HepG2 (cell line): ENCODE data around the gene CRYAB. TPM values are rescaled to one million over a fixed set of nuclear protein-coding genes. Genes with fewer than 3 reads are reported as not detected.

Source experiments
- ATF1 ChIP-seq: IDR thresholded peaks from 2 replicates; pipeline ENCODE4 v1.6.1; 2016; ENCODE audit warnings: mild to moderate bottlenecking, control low read depth
- EP300 ChIP-seq, 3 experiments: sonication (generic) in 1 of 3; formaldehyde crosslinking in 1 of 3; IDR thresholded peaks; 2 replicates each; pipeline versions ENCODE4 v1.5.1 to v1.6.1; 2011 to 2020; ENCODE audit warnings: low read depth in 2 of 3, low read length in 2 of 3, borderline replicate concordance in 1 of 3, improper control_type of control experiment in 1 of 3, mild to moderate bottlenecking in 1 of 3, missing genetic modification reagents in 1 of 3, moderate library complexity in 1 of 3
- GFI1 ChIP-seq: sonication (generic); formaldehyde crosslinking; IDR thresholded peaks from 2 replicates; pipeline ENCODE4 v1.5.0; 2020; ENCODE audit warnings: missing genetic modification reagents, mild to moderate bottlenecking, borderline replicate concordance
- HNRNPLL ChIP-seq: fragments of 200-400 bp; formaldehyde crosslinking; IDR thresholded peaks from 2 replicates; pipeline ENCODE4 v1.6.1; 2017; ENCODE audit warnings: mild to moderate bottlenecking, low read depth, low read length; ENCODE audit not compliant: poor library complexity, severe bottlenecking
- MBD4 ChIP-seq: IDR thresholded peaks from 2 replicates; pipeline ENCODE4 v1.6.1; 2012; ENCODE audit warnings: low read length, inconsistent platforms, borderline replicate concordance
- MBNL3 ChIP-seq: fragments of 250-450 bp; sonication (Bioruptor Pico); conservative IDR thresholded peaks from 2 replicates; pipeline ENCODE4 v1.8.0; 2022; ENCODE audit warnings: mild to moderate bottlenecking, inconsistent platforms
- MEIS2 ChIP-seq: sonication (generic); formaldehyde crosslinking; IDR thresholded peaks from 2 replicates; pipeline ENCODE4 v1.9.0; 2021; ENCODE audit warnings: mild to moderate bottlenecking, missing genetic modification reagents
- MLX ChIP-seq: IDR thresholded peaks from 2 replicates; pipeline ENCODE4 v1.6.1; 2016
- NR2F6 ChIP-seq, 2 experiments: IDR thresholded peaks; 2 replicates each; pipeline ENCODE4 v1.6.1; 2016; ENCODE audit warnings: antibody characterized with exemption in 1 of 2, mild to moderate bottlenecking in 1 of 2
- NR3C1 ChIP-seq: sonication (generic); formaldehyde crosslinking; IDR thresholded peaks from 2 replicates; pipeline ENCODE4 v1.4.0; 2020; ENCODE audit warnings: missing genetic modification reagents
- PLRG1 ChIP-seq: fragments of 450-650 bp; conservative IDR thresholded peaks from 2 replicates; pipeline ENCODE4 v1.6.1; 2016
- SAP130 ChIP-seq: IDR thresholded peaks from 2 replicates; pipeline ENCODE4 v1.6.1; 2016; ENCODE audit warnings: low read depth
- ZFP36L1 ChIP-seq: sonication (generic); formaldehyde crosslinking; IDR thresholded peaks from 2 replicates; pipeline ENCODE4 v1.8.0; 2022; ENCODE audit warnings: mild to moderate bottlenecking, missing genetic modification reagents, moderate library complexity
- ZNF17 ChIP-seq: sonication (generic); formaldehyde crosslinking; IDR thresholded peaks from 2 replicates; pipeline ENCODE4 v1.5.0; 2020; ENCODE audit warnings: mild to moderate bottlenecking, missing genetic modification reagents
- ZNF296 ChIP-seq: sonication (generic); formaldehyde crosslinking; conservative IDR thresholded peaks from 2 replicates; pipeline ENCODE4 v1.5.0; 2020; ENCODE audit warnings: mild to moderate bottlenecking, missing genetic modification reagents
- ZNF646 ChIP-seq: sonication (generic); formaldehyde crosslinking; IDR thresholded peaks from 2 replicates; pipeline ENCODE4 v1.9.0; 2021; ENCODE audit warnings: mild to moderate bottlenecking, missing genetic modification reagents
- ZNF720 ChIP-seq: sonication (generic); formaldehyde crosslinking; IDR thresholded peaks from 2 replicates; pipeline ENCODE4 v1.4.0; 2020; ENCODE audit warnings: missing genetic modification reagents
- ZNF75D ChIP-seq: sonication (generic); formaldehyde crosslinking; IDR thresholded peaks from 2 replicates; pipeline ENCODE4 v1.8.1; 2023; ENCODE audit warnings: missing genetic modification reagents, mild to moderate bottlenecking, borderline replicate concordance
- ZNF790 ChIP-seq: sonication (generic); formaldehyde crosslinking; IDR thresholded peaks from 2 replicates; pipeline ENCODE4 v1.8.0; 2022; ENCODE audit warnings: missing genetic modification reagents, mild to moderate bottlenecking, borderline replicate concordance
- ZNF792 ChIP-seq: IDR thresholded peaks from 2 replicates; pipeline ENCODE4 v1.6.1; 2016
- ZNF83 ChIP-seq: sonication (generic); formaldehyde crosslinking; IDR thresholded peaks from 2 replicates; pipeline ENCODE4 v1.4.0; 2020; ENCODE audit warnings: missing genetic modification reagents, mild to moderate bottlenecking, borderline replicate concordance
- polyA plus RNA-seq, 8 experiments: library from polyadenylated mRNA; depleted of rRNA in 3 of 8; stranded (reverse) in 7 of 8; unstranded in 1 of 8; fragments of >200 nt; fragmentation: Illumina TruSeq in 4 of 8; extraction: Trizol in 4 of 8; gene quantifications; 2 replicates each; pipeline versions ENCODE4 v1.2.1 to v1.2.3, GENCODE V29; 2011 to 2016; ENCODE audit warnings: low read depth in 4 of 8, missing spikeins in 1 of 8, mixed read lengths in 1 of 8; ENCODE audit not compliant: insufficient read depth in 1 of 8
- total RNA-seq, 5 experiments: library from RNA; depleted of rRNA; stranded (reverse); fragments of >200 nt; fragmentation: Illumina TruSeq; extraction: Trizol; gene quantifications; 2 replicates each; pipeline ENCODE4 v1.2.3, GENCODE V29; 2016; ENCODE audit warnings: low read depth in 1 of 5
- TF ChIP-seq, protein P1 (sequence below): sonication (generic); formaldehyde crosslinking; conservative IDR thresholded peaks from 2 replicates; pipeline ENCODE4 v1.4.0; 2020; ENCODE audit warnings: missing genetic modification reagents

Gene CRYAB
- total and polyA plus RNA-seq, 2 of the 13 experiments (the other 11 are each of a cell fraction or from before 2014, with no cell fraction given), result 0.55 to 1.1 TPM

DNA sequence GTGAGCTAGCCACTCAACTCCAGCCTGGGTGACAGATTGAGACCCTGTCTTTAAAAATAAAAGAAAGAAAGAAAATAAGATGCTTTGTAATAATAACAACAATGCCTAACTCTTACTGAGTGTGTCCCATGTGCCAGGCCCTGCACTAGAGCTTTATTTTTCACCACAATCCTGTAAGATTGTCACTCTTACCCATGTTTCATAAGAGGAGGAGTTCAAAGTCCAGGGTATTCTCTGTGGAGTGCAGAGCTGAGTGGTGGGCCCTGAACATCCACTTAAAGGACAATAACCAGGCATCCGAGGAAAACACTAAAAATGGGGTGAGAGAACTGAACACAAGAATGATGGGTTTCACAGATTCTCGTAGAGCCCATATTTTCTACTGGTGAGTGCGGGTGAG is 6.2 kb upstream of the CRYAB start (continued):
- TF ChIP-seq ZNF646 (no peak), NR2F6 (IDR thresholded peaks at IDR 0.05) (no peak), NR2F6 (CRISPR knock-in tag; IDR thresholded peaks at IDR 0.05) (no peak), ATF1 (CRISPR knock-in tag) (no peak), ZNF792 (CRISPR knock-in tag) (no peak), ZNF790 (CRISPR knock-in tag) (no peak), ZNF17 (CRISPR knock-in tag) (no peak), ZNF83 (CRISPR knock-in tag) (no peak), SAP130 (CRISPR knock-in tag) (peak; percentile 37; the same call in 1 of the 2 replicates), MLX (no peak), NR3C1 (CRISPR knock-in tag) (no peak), ZNF296 (CRISPR knock-in tag) (no peak), ZFP36L1 (no peak), MBD4 (no peak), MEIS2 (no peak), ZNF75D (CRISPR knock-in tag) (no peak), GFI1 (CRISPR knock-in tag) (no peak), EP300 (IDR thresholded peaks at IDR 0.05; ENCODE audit: low read depth in 2 of 2, low read length in 2 of 2) (no peak), EP300 (CRISPR knock-in tag; IDR thresholded peaks at IDR 0.05; ENCODE audit: borderline replicate concordance) (no peak), ZNF720 (CRISPR knock-in tag) (no peak), PLRG1 (no peak), HNRNPLL (no peak), MBNL3 (CRISPR knock-in tag) (no peak)
- TF ChIP-seq, protein P1, sequence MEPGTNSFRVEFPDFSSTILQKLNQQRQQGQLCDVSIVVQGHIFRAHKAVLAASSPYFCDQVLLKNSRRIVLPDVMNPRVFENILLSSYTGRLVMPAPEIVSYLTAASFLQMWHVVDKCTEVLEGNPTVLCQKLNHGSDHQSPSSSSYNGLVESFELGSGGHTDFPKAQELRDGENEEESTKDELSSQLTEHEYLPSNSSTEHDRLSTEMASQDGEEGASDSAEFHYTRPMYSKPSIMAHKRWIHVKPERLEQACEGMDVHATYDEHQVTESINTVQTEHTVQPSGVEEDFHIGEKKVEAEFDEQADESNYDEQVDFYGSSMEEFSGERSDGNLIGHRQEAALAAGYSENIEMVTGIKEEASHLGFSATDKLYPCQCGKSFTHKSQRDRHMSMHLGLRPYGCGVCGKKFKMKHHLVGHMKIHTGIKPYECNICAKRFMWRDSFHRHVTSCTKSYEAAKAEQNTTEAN (CRISPR knock-in tag), result peak; percentile 77
